SU-DHL-6 (cell line): Measurements from ENCODE around the gene A3GALT2.

Experiments
- CTCF ChIP-seq: fragments of 200-600 bp; sonication (generic); IDR thresholded peaks from one replicate; pipeline ENCODE4 v1.5.1; 2017; ENCODE audit warnings: antibody characterized with exemption, mild to moderate bottlenecking, low read length, moderate library complexity; ENCODE audit not compliant: insufficient read depth, poor library complexity, severe bottlenecking
- EZH2phosphoT487 ChIP-seq: fragments of 200-600 bp; sonication (generic), shearing (Covaris generic); conservative IDR thresholded peaks from 2 replicates; pipeline ENCODE4 v1.6.1; 2018; ENCODE audit warnings: mild to moderate bottlenecking, antibody characterized with exemption, low read length, moderate library complexity, mixed read lengths

GRCh38 chr1:33267468-33268205 lies 53.3 kb downstream of the A3GALT2 start:
- no peak for TF ChIP-seq CTCF
- no peak for TF ChIP-seq EZH2phosphoT487
